Breast epithelium (tissue), 3 donors: ENCODE results near the gene GPC6.

Source experiments
- POLR2A ChIP-seq: fragments of 450-650 bp; IDR thresholded peaks from one replicate; pipeline ENCODE4 v1.6.1; 2016; ENCODE audit warnings: antibody characterized with exemption, mild to moderate bottlenecking, moderate library complexity
- POLR2AphosphoS5 ChIP-seq, 3 donors: sonication (generic); formaldehyde crosslinking; IDR thresholded peaks; one replicate each; pipeline ENCODE4 v1.6.1; 2017; ENCODE audit warnings: antibody characterized with exemption in 3 of 3
- TF ChIP-seq, protein P1 (sequence below), 3 donors: fragments of 450-650 bp; IDR thresholded peaks; one replicate each; pipeline ENCODE4 v1.5.1; 2016 to 2017; ENCODE audit warnings: antibody characterized with exemption in 3 of 3, mild to moderate bottlenecking in 3 of 3, moderate library complexity in 3 of 3

DNA sequence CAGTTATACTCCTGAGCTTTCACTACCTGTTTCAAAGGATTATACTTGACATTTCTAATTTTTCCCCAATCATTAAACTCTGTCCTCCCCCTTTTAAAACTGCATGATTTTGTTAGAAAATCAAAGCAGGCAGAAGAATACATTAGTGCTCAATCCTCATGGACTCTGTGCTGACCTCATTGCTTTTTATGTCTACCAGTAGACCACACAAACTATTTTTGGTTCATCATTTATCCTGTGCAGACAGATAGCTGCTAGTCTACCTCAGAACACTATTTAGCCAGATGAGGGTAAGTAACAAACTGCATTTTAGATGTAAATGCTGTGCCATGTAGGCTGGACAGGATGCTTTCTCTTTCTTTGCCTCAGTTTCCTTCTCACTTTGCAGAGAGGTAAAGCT is 1016.9 kb downstream of the GPC6 start:
- TF ChIP-seq, protein P1, sequence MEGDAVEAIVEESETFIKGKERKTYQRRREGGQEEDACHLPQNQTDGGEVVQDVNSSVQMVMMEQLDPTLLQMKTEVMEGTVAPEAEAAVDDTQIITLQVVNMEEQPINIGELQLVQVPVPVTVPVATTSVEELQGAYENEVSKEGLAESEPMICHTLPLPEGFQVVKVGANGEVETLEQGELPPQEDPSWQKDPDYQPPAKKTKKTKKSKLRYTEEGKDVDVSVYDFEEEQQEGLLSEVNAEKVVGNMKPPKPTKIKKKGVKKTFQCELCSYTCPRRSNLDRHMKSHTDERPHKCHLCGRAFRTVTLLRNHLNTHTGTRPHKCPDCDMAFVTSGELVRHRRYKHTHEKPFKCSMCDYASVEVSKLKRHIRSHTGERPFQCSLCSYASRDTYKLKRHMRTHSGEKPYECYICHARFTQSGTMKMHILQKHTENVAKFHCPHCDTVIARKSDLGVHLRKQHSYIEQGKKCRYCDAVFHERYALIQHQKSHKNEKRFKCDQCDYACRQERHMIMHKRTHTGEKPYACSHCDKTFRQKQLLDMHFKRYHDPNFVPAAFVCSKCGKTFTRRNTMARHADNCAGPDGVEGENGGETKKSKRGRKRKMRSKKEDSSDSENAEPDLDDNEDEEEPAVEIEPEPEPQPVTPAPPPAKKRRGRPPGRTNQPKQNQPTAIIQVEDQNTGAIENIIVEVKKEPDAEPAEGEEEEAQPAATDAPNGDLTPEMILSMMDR (IDR thresholded peaks at IDR 0.05): no peak
- TF ChIP-seq POLR2A (no peak), POLR2AphosphoS5 (IDR thresholded peaks at IDR 0.05) (no peak)
